Activated CD8-positive, alpha-beta T cell treated with anti-CD3 and anti-CD28 coated beads, Interleukin-2, amount 10 ng/mL, durations not matched to agents 7 days and 5 days (primary cell): Measurements from ENCODE around the gene SGO2. TPM values are rescaled to one million over a fixed set of nuclear protein-coding genes. Genes with fewer than 3 reads are reported as not detected.
"Not testable (repeated sequence)": the region's sequence is repeated elsewhere in the genome, so short reads cannot be mapped to it uniquely, and the experiment has no call there.

Source experiments
- ATAC-seq: fragments of 150-1000 bp; cut with Tn5 transposase; one replicate; pipeline ENCODE4 v1.10.0; 2021; ENCODE audit warnings: moderate library complexity
- CTCF ChIA-PET: fragments of 350-600 bp; sonication (Branson Sonifier 250); formaldehyde crosslinking; loops from one replicate; lab custom pipeline; 2021; ENCODE audit warnings: antibody characterized with exemption; lab: Charles Lee
- POLR2A ChIA-PET: fragments of 350-600 bp; sonication (Branson Sonifier 250); formaldehyde crosslinking; loops from one replicate; lab custom pipeline; 2021; ENCODE audit warnings: antibody characterized with exemption; lab: Charles Lee
- DNase-seq: peaks from one replicate; pipeline ENCODE4 v3.0.0-alpha.2; 2020
- H3K27ac Mint-ChIP-seq: one replicate; pipeline ENCODE4 v1.8.0; 2021; ENCODE audit warnings: mild to moderate bottlenecking, mixed read lengths
- H3K27me3 Mint-ChIP-seq: one replicate; pipeline ENCODE4 v1.8.0; 2021; ENCODE audit warnings: low read depth, mixed read lengths
- H3K36me3 Mint-ChIP-seq: one replicate; pipeline ENCODE4 v1.8.0; 2021; ENCODE audit warnings: low read depth, mixed read lengths
- H3K4me1 Mint-ChIP-seq: one replicate; pipeline ENCODE4 v1.8.0; 2021; ENCODE audit warnings: low read depth, mixed read lengths
- H3K4me3 Mint-ChIP-seq: one replicate; pipeline ENCODE4 v1.8.0; 2021; ENCODE audit warnings: mild to moderate bottlenecking, mixed read lengths
- H3K9me3 Mint-ChIP-seq: one replicate; pipeline ENCODE4 v1.8.0; 2022; ENCODE audit warnings: mixed read lengths; ENCODE audit not compliant: insufficient read depth
- total RNA-seq, 2 experiments: library from RNA; stranded (reverse); gene quantifications; one replicate each; pipeline ENCODE4 v1.2.3, GENCODE V29; 2021

SGO2 gene
- total RNA-seq, 2 experiments from 2014 or later = 54.4 to 56.5 TPM

GRCh38 chr2:200523604-200524003 is 2.4 kb upstream of the SGO2 start:
- ChIA-PET CTCF (interaction anchor here (0.6 to 1.6 kb wide), 3 partner anchors 10 to 784 kb away, joined by 3 to 5 read pairs (median 4); no protein-coding TSS in a partner anchor), POLR2A (interaction anchor here (0.5 kb wide), 1 partner anchor 272 kb away, joined by 3 read pairs; no protein-coding TSS in a partner anchor)
- ATAC-seq (no peak), DNase-seq (no peak)
- H3K36me3 Mint-ChIP-seq = peaks cover 19% of the 10 kb centered on the region
- no peak overlapping the region for H3K27ac Mint-ChIP-seq
- H3K4me1 Mint-ChIP-seq = peaks cover 25% of the 10 kb centered on the region
- peaks cover 10% of the 10 kb centered on the region for H3K27me3 Mint-ChIP-seq
- no peak overlapping the region for H3K4me3 Mint-ChIP-seq
- H3K9me3 Mint-ChIP-seq = no peaks in the 10 kb centered on the region

GRCh38 chr2:200525066-200525465 is 941 bp upstream of the SGO2 start:
- no peak overlapping the region for H3K27ac Mint-ChIP-seq
- CTCF ChIA-PET = interaction anchor here (0.8 to 3.0 kb wide), 10 partner anchors 9 to 543 kb away, joined by 3 to 13 read pairs (median 5); partner anchors contain the start of gene KCTD18
- H3K27me3 Mint-ChIP-seq = peaks cover 10% of the 10 kb centered on the region
- H3K36me3 Mint-ChIP-seq = peaks cover 23% of the 10 kb centered on the region
- peaks cover 31% of the 10 kb centered on the region for H3K4me1 Mint-ChIP-seq
- ATAC-seq (no peak), DNase-seq (no peak)
- POLR2A ChIA-PET = interaction anchor here (0.6 to 1.4 kb wide), 5 partner anchors 9 to 188 kb away, joined by 3 to 6 read pairs (median 4); no protein-coding TSS in a partner anchor
- H3K9me3 Mint-ChIP-seq = no peaks in the 10 kb centered on the region
- no peak overlapping the region for H3K4me3 Mint-ChIP-seq

- CTCF ChIA-PET = interaction anchor here (0.8 to 3.0 kb wide), 11 partner anchors 10 to 543 kb away, joined by 3 to 13 read pairs (median 5); partner anchors contain the start of gene KCTD18
- H3K36me3 Mint-ChIP-seq = peaks cover 23% of the 10 kb centered on the region
- H3K4me1 Mint-ChIP-seq = peaks cover 31% of the 10 kb centered on the region
- POLR2A ChIA-PET = interaction anchor here (0.6 to 1.5 kb wide), 6 partner anchors 10 to 188 kb away, joined by 3 to 11 read pairs (median 4); partner anchors contain the start of gene KCTD18
- H3K4me3 Mint-ChIP-seq = peak overlapping the region; percentile 92
- H3K9me3 Mint-ChIP-seq = no peaks in the 10 kb centered on the region
- peak overlapping the region; percentile 91 for H3K27ac Mint-ChIP-seq
- peaks cover 10% of the 10 kb centered on the region for H3K27me3 Mint-ChIP-seq
- DNase-seq = no peak
- ATAC-seq = no peak
These were observed 491 bp upstream of the SGO2 start for GRCh38 chr2:200525551-200525881.

- ChIA-PET CTCF (no interaction called here), POLR2A (no interaction called here)
- DNase-seq = no peak
- Mint-ChIP-seq H3K4me1 (peaks cover 31% of the 10 kb centered on the region), H3K27ac (no peak overlapping the region), H3K36me3 (peaks cover 25% of the 10 kb centered on the region), H3K27me3 (peaks cover 7% of the 10 kb centered on the region), H3K9me3 (no peaks in the 10 kb centered on the region), H3K4me3 (peak overlapping the region; percentile 92)
- no peak for ATAC-seq
These were observed 2.2 kb downstream of the SGO2 start for GRCh38 chr2:200528228-200528627.

GRCh38 chr2:200533754-200534153 is 7.7 kb downstream of the SGO2 start:
- Mint-ChIP-seq H3K4me1 (peaks cover 5% of the 10 kb centered on the region), H3K9me3 (no peaks in the 10 kb centered on the region), H3K36me3 (peaks cover 22% of the 10 kb centered on the region), H3K27me3 (no peaks in the 10 kb centered on the region), H3K4me3 (no peak overlapping the region), H3K27ac (no peak overlapping the region)
- CTCF ChIA-PET = interaction anchor here (1.4 to 3.1 kb wide), 2 partner anchors 8 to 52 kb away, joined by 3 to 11 read pairs; partner anchors contain the start of gene SGO2
- POLR2A ChIA-PET = interaction anchor here (0.7 kb wide), 1 partner anchor 62 kb away, joined by 3 read pairs; no protein-coding TSS in a partner anchor
- ATAC-seq (no peak), DNase-seq (no peak)

GRCh38 chr2:200534572-200534971 is 8.6 kb downstream of the SGO2 start:
- no peak overlapping the region for H3K4me3 Mint-ChIP-seq
- H3K9me3 Mint-ChIP-seq = no peaks in the 10 kb centered on the region
- DNase-seq (no peak), ATAC-seq (no peak)
- POLR2A ChIA-PET = interaction anchor here (1.2 kb wide), 1 partner anchor 9 kb away, joined by 4 read pairs; the partner anchor contains the start of gene SGO2
- H3K27me3 Mint-ChIP-seq = no peaks in the 10 kb centered on the region
- H3K36me3 Mint-ChIP-seq = peaks cover 25% of the 10 kb centered on the region
- H3K27ac Mint-ChIP-seq = no peak overlapping the region
- CTCF ChIA-PET = interaction anchor here (1.0 to 3.1 kb wide), 5 partner anchors 9 to 53 kb away, joined by 3 to 11 read pairs (median 3); partner anchors contain the start of genes KCTD18 and SGO2
- H3K4me1 Mint-ChIP-seq = no peaks in the 10 kb centered on the region

- no peaks in the 10 kb centered on the region for H3K4me1 Mint-ChIP-seq
- H3K27me3 Mint-ChIP-seq = no peaks in the 10 kb centered on the region
- H3K36me3 Mint-ChIP-seq = peaks cover 53% of the 10 kb centered on the region
- no peak overlapping the region for H3K27ac Mint-ChIP-seq
- CTCF ChIA-PET = no interaction called here
- no peak for ATAC-seq
- no peak for DNase-seq
- no peaks in the 10 kb centered on the region for H3K9me3 Mint-ChIP-seq
- POLR2A ChIA-PET = no interaction called here
- no peak overlapping the region for H3K4me3 Mint-ChIP-seq
These were observed 12.1 kb downstream of the SGO2 start for GRCh38 chr2:200538139-200538538.

- no peaks in the 10 kb centered on the region for H3K4me1 Mint-ChIP-seq
- H3K27ac Mint-ChIP-seq = no peak overlapping the region
- no peak overlapping the region for H3K4me3 Mint-ChIP-seq
- ChIA-PET POLR2A (no interaction called here), CTCF (no interaction called here)
- H3K36me3 Mint-ChIP-seq = peaks cover 68% of the 10 kb centered on the region
- ATAC-seq (no peak), DNase-seq (no peak)
- no peaks in the 10 kb centered on the region for H3K27me3 Mint-ChIP-seq
- H3K9me3 Mint-ChIP-seq = no peaks in the 10 kb centered on the region
These were observed 14.8 kb downstream of the SGO2 start for GRCh38 chr2:200540793-200541192.

GRCh38 chr2:200566596-200566995 is 40.6 kb downstream of the SGO2 start:
- H3K27ac Mint-ChIP-seq, H3K4me3 Mint-ChIP-seq, POLR2A ChIA-PET, H3K4me1 Mint-ChIP-seq, H3K27me3 Mint-ChIP-seq, ATAC-seq, DNase-seq, H3K9me3 Mint-ChIP-seq: not testable (repeated sequence)
- H3K36me3 Mint-ChIP-seq = peaks cover 63% of the 10 kb centered on the region
- CTCF ChIA-PET = interaction anchor here (1.0 kb wide), 1 partner anchor 12 kb away, joined by 4 read pairs; no protein-coding TSS in a partner anchor

GRCh38 chr2:200567932-200568331 is 41.9 kb downstream of the SGO2 start:
- Mint-ChIP-seq H3K4me1 (peaks cover 5% of the 10 kb centered on the region), H3K9me3 (no peaks in the 10 kb centered on the region), H3K36me3 (peaks cover 61% of the 10 kb centered on the region), H3K4me3 (no peak overlapping the region), H3K27ac (no peak overlapping the region), H3K27me3 (no peaks in the 10 kb centered on the region)
- ATAC-seq = no peak
- POLR2A ChIA-PET = no interaction called here
- CTCF ChIA-PET = no interaction called here
- DNase-seq = no peak

- Mint-ChIP-seq H3K4me1 (peaks cover 4% of the 10 kb centered on the region), H3K9me3 (no peaks in the 10 kb centered on the region), H3K27ac (peak overlapping the region; percentile 3), H3K27me3 (no peaks in the 10 kb centered on the region), H3K36me3 (peaks cover 54% of the 10 kb centered on the region), H3K4me3 (no peak overlapping the region)
- DNase-seq (no peak), ATAC-seq (no peak)
- CTCF ChIA-PET = interaction anchor here (0.9 to 1.3 kb wide), 5 partner anchors 10 to 200 kb away, joined by 3 to 4 read pairs (median 3); no protein-coding TSS in a partner anchor
- POLR2A ChIA-PET = no interaction called here
These were observed 50.0 kb downstream of the SGO2 start for GRCh38 chr2:200575957-200576356.

- H3K27ac Mint-ChIP-seq = no peak overlapping the region
- ATAC-seq = no peak
- H3K27me3 Mint-ChIP-seq = no peaks in the 10 kb centered on the region
- H3K4me1 Mint-ChIP-seq = peaks cover 4% of the 10 kb centered on the region
- ChIA-PET POLR2A (no interaction called here), CTCF (no interaction called here)
- peaks cover 56% of the 10 kb centered on the region for H3K36me3 Mint-ChIP-seq
- no peak overlapping the region for H3K4me3 Mint-ChIP-seq
- H3K9me3 Mint-ChIP-seq = no peaks in the 10 kb centered on the region
- no peak for DNase-seq
These were observed 51.0 kb downstream of the SGO2 start for GRCh38 chr2:200577027-200577426.
